ENCODE results near the gene SHROOM3. TPM values are rescaled to one million over a fixed set of nuclear protein-coding genes. Genes with fewer than 3 reads are reported as not detected.

Gene SHROOM3
- total and polyA plus RNA-seq, 2 of the 13 experiments (the other 11 are each of a cell fraction or from before 2014, with no cell fraction given), result 0.01 TPM; not detected in 1

DNA sequence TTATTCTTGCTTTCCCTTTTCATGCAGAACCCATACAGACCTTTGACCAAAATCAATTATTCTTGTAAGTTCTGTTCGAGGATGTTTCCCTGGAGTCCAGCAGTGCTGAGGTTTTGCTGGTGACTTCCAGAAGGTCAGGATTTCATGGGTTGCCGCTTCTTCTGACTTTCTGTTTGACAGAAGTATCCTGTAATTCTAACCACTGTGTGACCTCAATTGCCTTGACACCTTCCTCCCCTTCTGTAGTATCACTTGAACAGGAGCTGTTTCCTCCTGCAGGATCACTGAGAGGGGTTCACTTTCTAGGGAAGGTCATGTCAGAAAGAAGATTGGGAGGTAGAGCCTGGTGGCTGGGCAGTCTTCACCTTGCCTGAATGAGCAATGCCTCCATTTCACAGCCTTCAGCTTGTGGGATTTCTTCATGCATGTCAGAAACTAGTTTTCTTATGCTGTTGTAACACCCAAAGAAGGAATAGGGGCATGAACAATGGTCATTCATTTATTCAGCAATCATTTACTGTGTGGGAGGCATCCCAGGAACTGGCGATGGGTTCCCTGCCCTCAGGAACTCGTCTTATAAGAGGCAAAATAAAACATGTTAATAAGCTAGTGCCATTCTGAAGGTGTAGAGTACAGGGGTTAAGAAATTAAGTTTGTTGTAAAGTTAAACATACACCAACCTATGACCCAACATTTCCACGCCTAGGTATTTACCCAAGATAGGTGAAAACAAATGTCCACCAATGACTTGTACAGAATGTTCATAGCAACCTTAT, 257.0 kb downstream of the SHROOM3 start (continued):
- TF ChIP-seq ZBTB2 (CRISPR knock-in tag; IDR thresholded peaks at IDR 0.05; ENCODE audit: low read depth) (no peak), EZH2 (conservative IDR thresholded peaks at IDR 0.05; ENCODE audit: low read depth, low read length) (no peak), ZNF256 (CRISPR knock-in tag; conservative IDR thresholded peaks at IDR 0.05) (no peak), SOX6 (IDR thresholded peaks at IDR 0.05) (no peak), SOX6 (CRISPR knock-in tag; IDR thresholded peaks at IDR 0.05) (no peak), MAFG (CRISPR knock-in tag; IDR thresholded peaks at IDR 0.05) (no peak), HIVEP1 (CRISPR knock-in tag; IDR thresholded peaks at IDR 0.05) (no peak), GATAD2A (CRISPR knock-in tag; IDR thresholded peaks at IDR 0.05) (no peak), RBM22 (optimal IDR thresholded peaks at IDR 0.05; ENCODE audit: low read length) (no peak), ELF1 (CRISPR knock-in tag; IDR thresholded peaks at IDR 0.05) (no peak), CBX1 (IDR thresholded peaks at IDR 0.05; ENCODE audit: low read depth) (no peak), ATRX (CRISPR knock-in tag; IDR thresholded peaks at IDR 0.05; ENCODE audit: borderline replicate concordance) (no peak)

GRCh38 chr4:76692761-76693160, 257.7 kb downstream of the SHROOM3 start:
- no peak overlapping the region for H2AFZ ChIP-seq (ENCODE audit: low read length)
- no peak overlapping the region for H3K27ac ChIP-seq (ENCODE audit: extremely low read length, insufficient read depth, low read length)
- H3K4me3 ChIP-seq (replicated peaks in 1 of 3; ENCODE audit: insufficient read depth in 1 of 3, low read depth in 2 of 3, low read length in 3 of 3), result no peak overlapping the region
- ATAC-seq, result no peak
- H3K4me1 ChIP-seq (ENCODE audit: insufficient read depth, low read length), result peaks cover 7% of the 10 kb centered on the region; the same call in 1 of the 2 replicates
- no peaks in the 10 kb centered on the region for H3K9me3 ChIP-seq (ENCODE audit: low read length)
- no peaks in the 10 kb centered on the region for H3K79me2 ChIP-seq (ENCODE audit: insufficient read depth, low read length)
- H3K9ac ChIP-seq (ENCODE audit: insufficient read depth, low read depth, low read length), result no peak overlapping the region
- DNase-seq (ENCODE audit: low spot score), result no peak
- no peak for FAIRE-seq
- H4K20me1 ChIP-seq (ENCODE audit: insufficient read depth, low read length), result no peaks in the 10 kb centered on the region
- H3K4me2 ChIP-seq (ENCODE audit: low read depth, low read length), result no peak overlapping the region
- peaks cover 0 to 23% of the 10 kb centered on the region in 2 experiments for H3K27me3 ChIP-seq (ENCODE audit: control insufficient read depth in 1 of 2, insufficient read depth in 2 of 2, low read length in 2 of 2)
- in situ Hi-C loops (cut with HindIII; ENCODE audit: extremely low pct_ligation_motif_present, low pct_unique_long_range_greater_than_20kb) (no loop called here), intact Hi-C loops (cut with micrococcal nuclease; ENCODE audit: unreplicated experiment) (no loop called here)
- no peak for TF ChIP-seq YY1 (IDR thresholded peaks at IDR 0.05; ENCODE audit: insufficient read depth, insufficient replicate concordance, low read depth, low read length)
- TF ChIP-seq SETDB1 (CRISPR knock-in tag; IDR thresholded peaks at IDR 0.05; ENCODE audit: borderline replicate concordance), result no peak
- TF ChIP-seq, protein P1, sequence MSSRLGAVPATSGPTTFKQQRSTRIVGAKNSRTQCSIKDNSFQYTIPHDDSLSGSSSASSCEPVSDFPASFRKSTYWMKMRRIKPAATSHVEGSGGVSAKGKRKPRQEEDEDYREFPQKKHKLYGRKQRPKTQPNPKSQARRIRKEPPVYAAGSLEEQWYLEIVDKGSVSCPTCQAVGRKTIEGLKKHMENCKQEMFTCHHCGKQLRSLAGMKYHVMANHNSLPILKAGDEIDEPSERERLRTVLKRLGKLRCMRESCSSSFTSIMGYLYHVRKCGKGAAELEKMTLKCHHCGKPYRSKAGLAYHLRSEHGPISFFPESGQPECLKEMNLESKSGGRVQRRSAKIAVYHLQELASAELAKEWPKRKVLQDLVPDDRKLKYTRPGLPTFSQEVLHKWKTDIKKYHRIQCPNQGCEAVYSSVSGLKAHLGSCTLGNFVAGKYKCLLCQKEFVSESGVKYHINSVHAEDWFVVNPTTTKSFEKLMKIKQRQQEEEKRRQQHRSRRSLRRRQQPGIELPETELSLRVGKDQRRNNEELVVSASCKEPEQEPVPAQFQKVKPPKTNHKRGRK (CRISPR knock-in tag; IDR thresholded peaks at IDR 0.05), result no peak
- no TSS peak for BruUV-seq (replicated peaks)
- WGBS (ENCODE audit: low lambda C conversion rate), result 0% methylated on average over 2 of the region's 2 CpGs
- ChIA-PET CTCF (ENCODE audit: low intra/inter-chr PET ratio, low total read pairs) (no interaction called here), POLR2A (no interaction called here)
- H3K36me3 ChIP-seq (replicated peaks in 1 of 2; ENCODE audit: control insufficient read depth in 1 of 2, insufficient read depth in 2 of 2, low read length in 2 of 2), result no peaks in the 10 kb centered on the region

Data from HepG2 (cell line).